ENCODE results near the gene EPC1.

GRCh38 chr10:32393911-32394310 lies 47.0 kb upstream of the EPC1 start:
- no peak for TF ChIP-seq CTCF (conservative IDR thresholded peaks at IDR 0.05 in 1 of 2, IDR thresholded peaks at IDR 0.05 in 1 of 2; ENCODE audit: low read depth in 1 of 2, low read length in 2 of 2)
- no peak for TF ChIP-seq EZH2 (IDR thresholded peaks at IDR 0.05; ENCODE audit: low read length, missing control alignments)
